Stomach (tissue), 4 donors: ENCODE measurements around the gene WNT6.

Experiments
- CTCF ChIP-seq, 7 experiments: fragments of 450-650 bp in 4 of 7; fragments of 200-600 bp in 3 of 7; sonication (generic) in 3 of 7; IDR thresholded peaks; one replicate each; pipeline ENCODE4 v1.5.1; 2016 to 2019; ENCODE audit warnings: antibody characterized with exemption in 7 of 7, control low read depth in 2 of 7, mild to moderate bottlenecking in 1 of 7
- POLR2A ChIP-seq, 4 donors: fragments of 450-650 bp; IDR thresholded peaks; one replicate each; pipeline ENCODE4 v1.6.1; 2016; ENCODE audit warnings: antibody characterized with exemption in 4 of 4, control low read depth in 2 of 4, mild to moderate bottlenecking in 1 of 4, moderate library complexity in 1 of 4
- POLR2AphosphoS5 ChIP-seq, 3 donors: sonication (generic); formaldehyde crosslinking; IDR thresholded peaks; one replicate each; pipeline ENCODE4 v1.6.1; 2016; ENCODE audit warnings: antibody characterized with exemption in 3 of 3

GRCh38 chr2:218828477-218828778 is 31.2 kb upstream of the WNT6 start:
- TF ChIP-seq CTCF (IDR thresholded peaks at IDR 0.05) = no peak
- TF ChIP-seq POLR2AphosphoS5 (IDR thresholded peaks at IDR 0.05) = no peak
- TF ChIP-seq POLR2A (IDR thresholded peaks at IDR 0.05) = no peak
